ENCODE measurements around the gene TNFSF8.

The TNFSF8 gene

DNA sequence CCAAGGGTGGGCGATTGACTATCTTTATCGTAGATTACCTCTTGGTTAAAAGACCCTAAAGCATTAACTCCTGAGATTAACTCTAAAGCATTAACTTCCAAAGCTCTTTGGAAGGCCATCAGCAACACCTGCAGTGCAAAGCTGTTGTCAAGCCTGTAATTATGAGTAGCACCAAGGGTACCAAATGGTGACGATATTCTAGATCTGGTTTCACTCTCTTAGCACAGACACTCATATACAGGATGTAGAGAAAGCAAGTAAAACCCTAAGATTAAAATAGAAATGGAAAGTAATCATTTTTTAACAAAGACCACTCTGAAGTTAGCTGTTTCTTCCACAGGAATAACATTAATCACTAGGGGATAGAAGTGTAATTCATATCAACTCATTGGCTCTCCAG lies 29.9 kb upstream of the TNFSF8 start:
- no peaks in the 10 kb centered on the region for H3K4me1 ChIP-seq (ENCODE audit: insufficient read depth, insufficient read length)
- H3K4me3 ChIP-seq (ENCODE audit: insufficient read length, low read depth): no peak overlapping the region
- H3K27me3 ChIP-seq (ENCODE audit: insufficient read depth, insufficient read length): no peaks in the 10 kb centered on the region
- no peak for TF ChIP-seq YY1 (IDR thresholded peaks at IDR 0.05; ENCODE audit: insufficient read depth, insufficient read length)
- no peak for TF ChIP-seq ZNF274 (IDR thresholded peaks at IDR 0.05; ENCODE audit: low read depth, low read length)
- TF ChIP-seq SUZ12 (IDR thresholded peaks at IDR 0.05; ENCODE audit: extremely low read depth, insufficient read depth, insufficient read length): no peak
- H3K9me3 ChIP-seq (ENCODE audit: insufficient read depth, low read length): peaks cover 52% of the 10 kb centered on the region
- H3K9ac ChIP-seq (ENCODE audit: insufficient read length, low read depth): no peak overlapping the region
- no peak for DNase-seq (ENCODE audit: low read depth, low spot score)
- H3K36me3 ChIP-seq (ENCODE audit: insufficient read depth, insufficient read length, low read length): no peaks in the 10 kb centered on the region

DNA sequence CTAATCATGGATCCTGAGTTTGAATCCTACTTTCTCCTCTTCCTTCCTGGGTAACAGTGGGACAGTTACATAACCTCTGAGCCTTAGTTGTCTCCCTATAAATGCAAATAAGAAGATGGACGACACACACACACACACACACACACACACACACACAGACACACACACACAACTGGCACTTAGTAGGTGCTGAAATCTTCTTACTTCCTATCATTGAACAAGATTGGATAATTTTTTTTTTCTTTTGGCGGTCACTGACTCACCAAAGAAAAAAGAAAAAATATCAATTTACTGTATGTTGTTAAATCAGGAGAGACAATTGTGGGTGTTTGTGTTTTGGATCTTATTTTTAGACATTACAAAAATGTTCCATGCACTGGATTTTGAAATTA lies 28.4 kb upstream of the TNFSF8 start:
- H3K27me3 ChIP-seq (ENCODE audit: insufficient read depth, insufficient read length): no peaks in the 10 kb centered on the region
- H3K4me1 ChIP-seq (ENCODE audit: insufficient read depth, insufficient read length): no peaks in the 10 kb centered on the region
- no peak for DNase-seq (ENCODE audit: low read depth, low spot score)
- H3K4me3 ChIP-seq (ENCODE audit: insufficient read length, low read depth): no peak overlapping the region
- peaks cover 47% of the 10 kb centered on the region for H3K9me3 ChIP-seq (ENCODE audit: insufficient read depth, low read length)
- H3K36me3 ChIP-seq (ENCODE audit: insufficient read depth, insufficient read length, low read length): no peaks in the 10 kb centered on the region
- no peak overlapping the region for H3K9ac ChIP-seq (ENCODE audit: insufficient read length, low read depth)
- TF ChIP-seq YY1 (IDR thresholded peaks at IDR 0.05; ENCODE audit: insufficient read depth, insufficient read length) (no peak), SUZ12 (IDR thresholded peaks at IDR 0.05; ENCODE audit: extremely low read depth, insufficient read depth, insufficient read length) (no peak), ZNF274 (IDR thresholded peaks at IDR 0.05; ENCODE audit: low read depth, low read length) (no peak)

DNA sequence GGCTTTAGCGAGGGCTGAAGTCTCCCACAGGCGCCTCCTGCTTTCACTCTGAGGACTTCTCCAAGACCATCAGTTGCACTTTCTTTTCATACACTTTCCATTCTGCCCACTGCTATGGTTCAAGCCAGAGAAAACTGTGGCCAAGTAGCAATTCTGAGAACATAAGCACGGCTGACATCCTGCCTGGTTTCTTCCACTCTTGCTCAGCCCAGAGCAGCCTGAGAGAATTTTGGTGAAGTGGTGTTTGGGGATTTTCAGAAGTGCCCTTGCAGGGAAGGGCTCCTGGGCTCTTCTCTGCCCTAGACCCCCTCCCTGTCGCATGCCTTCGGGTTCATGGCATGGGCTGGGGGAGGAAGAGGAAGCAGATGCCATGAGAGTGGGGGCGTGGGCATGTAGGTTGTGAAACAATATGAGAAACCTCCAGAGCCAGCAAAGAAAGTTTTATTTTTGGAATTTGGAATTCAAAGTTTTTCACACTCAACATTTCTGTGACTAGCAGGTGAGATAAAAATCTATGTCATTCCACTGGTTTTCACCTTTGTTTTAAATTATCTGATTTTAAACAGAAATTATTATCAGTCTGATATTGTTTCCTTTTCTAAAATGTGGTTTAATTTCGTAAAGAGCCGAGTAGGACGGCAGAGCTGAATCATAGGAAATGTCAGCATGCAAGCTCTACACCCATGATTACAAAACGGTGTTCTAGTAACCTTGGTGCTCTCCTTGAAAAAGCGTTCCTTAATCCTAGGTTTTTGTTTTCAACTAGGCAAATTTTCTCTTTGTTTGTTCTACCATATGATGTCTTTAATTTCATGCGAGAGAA lies 27.8 kb upstream of the TNFSF8 start:
- TF ChIP-seq SUZ12 (IDR thresholded peaks at IDR 0.05; ENCODE audit: extremely low read depth, insufficient read depth, insufficient read length) (no peak), ZNF274 (IDR thresholded peaks at IDR 0.05; ENCODE audit: low read depth, low read length) (no peak), YY1 (IDR thresholded peaks at IDR 0.05; ENCODE audit: insufficient read depth, insufficient read length) (no peak)
- H3K36me3 ChIP-seq (ENCODE audit: insufficient read depth, insufficient read length, low read length): no peaks in the 10 kb centered on the region
- no peak for DNase-seq (ENCODE audit: low read depth, low spot score)
- no peak overlapping the region for H3K4me3 ChIP-seq (ENCODE audit: insufficient read length, low read depth)
- H3K9ac ChIP-seq (ENCODE audit: insufficient read length, low read depth): no peak overlapping the region
- no peaks in the 10 kb centered on the region for H3K27me3 ChIP-seq (ENCODE audit: insufficient read depth, insufficient read length)
- H3K9me3 ChIP-seq (ENCODE audit: insufficient read depth, low read length): peaks cover 41% of the 10 kb centered on the region
- no peaks in the 10 kb centered on the region for H3K4me1 ChIP-seq (ENCODE audit: insufficient read depth, insufficient read length)

DNA sequence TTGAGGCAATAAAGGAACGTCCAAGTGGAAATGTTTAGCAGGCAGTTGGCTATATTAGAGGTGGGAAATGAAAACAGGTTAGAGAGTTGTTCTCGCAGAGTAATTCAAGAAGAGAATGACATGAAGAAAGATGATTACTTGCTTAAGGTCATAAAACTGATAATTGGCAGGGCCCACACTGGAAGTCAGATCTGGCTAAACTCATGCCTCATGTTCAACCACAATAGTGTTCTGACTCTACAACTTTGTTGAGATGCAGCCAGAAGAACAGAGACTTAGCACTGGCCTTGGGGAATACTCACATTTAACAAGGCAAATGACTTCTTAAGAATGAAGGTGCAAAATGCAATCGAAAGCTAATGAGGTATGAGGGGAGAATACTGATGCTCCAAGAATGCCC lies 27.2 kb upstream of the TNFSF8 start:
- DNase-seq (ENCODE audit: low read depth, low spot score): no peak
- Histone ChIP-seq H3K9me3 (ENCODE audit: insufficient read depth, low read length) (peaks cover 35% of the 10 kb centered on the region), H3K4me1 (ENCODE audit: insufficient read depth, insufficient read length) (no peaks in the 10 kb centered on the region), H3K4me3 (ENCODE audit: insufficient read length, low read depth) (no peak overlapping the region), H3K27me3 (ENCODE audit: insufficient read depth, insufficient read length) (no peaks in the 10 kb centered on the region), H3K9ac (ENCODE audit: insufficient read length, low read depth) (no peak overlapping the region), H3K36me3 (ENCODE audit: insufficient read depth, insufficient read length, low read length) (no peaks in the 10 kb centered on the region)
- TF ChIP-seq YY1 (IDR thresholded peaks at IDR 0.05; ENCODE audit: insufficient read depth, insufficient read length) (no peak), SUZ12 (IDR thresholded peaks at IDR 0.05; ENCODE audit: extremely low read depth, insufficient read depth, insufficient read length) (no peak), ZNF274 (IDR thresholded peaks at IDR 0.05; ENCODE audit: low read depth, low read length) (no peak)

DNA sequence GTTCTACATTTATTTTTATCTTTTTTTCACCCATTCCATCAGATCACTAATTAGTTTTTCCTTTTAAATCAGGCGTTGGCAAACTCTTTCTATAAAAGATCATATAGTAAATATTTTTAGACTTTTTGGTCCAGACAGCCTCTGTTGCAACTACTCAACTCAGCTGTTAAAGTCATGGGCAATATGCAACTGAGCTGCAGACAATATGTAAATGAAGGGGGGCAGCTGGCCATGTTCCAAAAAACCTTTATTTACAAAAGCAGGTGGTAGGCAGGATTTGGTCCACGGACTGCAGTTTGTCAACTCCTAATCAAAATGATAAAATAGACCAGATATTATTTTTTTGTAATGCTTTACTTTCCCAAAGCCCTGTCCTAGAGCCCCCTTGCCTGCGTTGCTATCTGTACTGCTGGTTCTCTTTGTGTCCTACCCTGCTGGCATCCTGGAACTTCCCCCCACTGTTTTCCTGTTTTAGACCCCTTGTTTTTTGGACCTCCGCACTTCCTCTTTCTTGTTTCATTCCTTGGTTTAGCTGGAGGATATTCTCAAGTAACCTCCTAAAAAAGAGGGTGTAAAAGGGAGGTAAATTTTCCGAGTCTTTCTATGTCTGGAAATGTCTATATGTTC lies 24.7 kb upstream of the TNFSF8 start:
- Histone ChIP-seq H3K4me3 (ENCODE audit: insufficient read length, low read depth) (no peak overlapping the region), H3K9ac (ENCODE audit: insufficient read length, low read depth) (no peak overlapping the region), H3K9me3 (ENCODE audit: insufficient read depth, low read length) (peaks cover 10% of the 10 kb centered on the region), H3K4me1 (ENCODE audit: insufficient read depth, insufficient read length) (no peaks in the 10 kb centered on the region), H3K36me3 (ENCODE audit: insufficient read depth, insufficient read length, low read length) (no peaks in the 10 kb centered on the region), H3K27me3 (ENCODE audit: insufficient read depth, insufficient read length) (no peaks in the 10 kb centered on the region)
- no peak for DNase-seq (ENCODE audit: low read depth, low spot score)
- TF ChIP-seq ZNF274 (IDR thresholded peaks at IDR 0.05; ENCODE audit: low read depth, low read length) (no peak), SUZ12 (IDR thresholded peaks at IDR 0.05; ENCODE audit: extremely low read depth, insufficient read depth, insufficient read length) (no peak), YY1 (IDR thresholded peaks at IDR 0.05; ENCODE audit: insufficient read depth, insufficient read length) (no peak)

DNA sequence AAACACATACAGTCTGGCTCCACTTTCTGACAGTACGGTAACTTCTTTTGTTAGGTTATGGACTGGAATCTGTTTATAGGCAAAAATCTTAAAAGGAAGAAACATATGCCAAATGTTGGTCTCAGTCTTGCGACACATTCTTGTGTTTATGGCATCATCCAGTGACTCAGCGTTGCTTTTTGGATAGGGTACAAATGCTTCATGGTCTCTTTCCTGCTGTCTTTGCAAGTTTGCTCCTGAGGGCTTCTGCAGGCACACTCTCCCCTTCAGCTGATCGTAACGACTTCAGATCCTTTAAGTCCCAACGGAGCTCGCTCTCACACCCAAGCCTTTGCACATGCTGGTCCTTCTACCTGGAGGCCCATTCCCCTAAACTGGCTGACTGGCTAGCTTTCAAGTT lies 23.6 kb upstream of the TNFSF8 start:
- H3K4me1 ChIP-seq (ENCODE audit: insufficient read depth, insufficient read length): no peaks in the 10 kb centered on the region
- H3K9ac ChIP-seq (ENCODE audit: insufficient read length, low read depth): no peak overlapping the region
- no peaks in the 10 kb centered on the region for H3K9me3 ChIP-seq (ENCODE audit: insufficient read depth, low read length)
- DNase-seq (ENCODE audit: low read depth, low spot score): no peak
- no peaks in the 10 kb centered on the region for H3K36me3 ChIP-seq (ENCODE audit: insufficient read depth, insufficient read length, low read length)
- TF ChIP-seq YY1 (IDR thresholded peaks at IDR 0.05; ENCODE audit: insufficient read depth, insufficient read length) (no peak), SUZ12 (IDR thresholded peaks at IDR 0.05; ENCODE audit: extremely low read depth, insufficient read depth, insufficient read length) (no peak), ZNF274 (IDR thresholded peaks at IDR 0.05; ENCODE audit: low read depth, low read length) (no peak)
- H3K4me3 ChIP-seq (ENCODE audit: insufficient read length, low read depth): no peak overlapping the region
- no peaks in the 10 kb centered on the region for H3K27me3 ChIP-seq (ENCODE audit: insufficient read depth, insufficient read length)

DNA sequence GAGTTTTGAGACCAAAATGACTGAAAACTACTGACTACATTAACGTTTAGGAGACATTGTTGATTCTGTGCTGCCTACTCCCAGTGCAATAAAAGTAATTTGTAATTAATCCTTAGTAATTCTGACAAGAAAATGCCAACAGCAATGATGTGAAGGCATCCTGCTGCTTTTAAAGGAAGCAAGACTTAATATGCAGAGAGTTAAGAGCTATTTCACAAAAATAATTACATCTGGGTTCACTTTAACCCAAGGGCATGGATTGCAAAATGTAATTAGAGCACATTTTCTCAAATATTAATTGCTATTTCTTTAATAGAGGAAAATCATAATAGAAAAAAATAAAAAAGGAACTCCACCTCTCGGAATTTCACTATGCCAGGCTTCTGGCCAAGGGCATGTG lies 22.7 kb upstream of the TNFSF8 start:
- no peak for TF ChIP-seq YY1 (IDR thresholded peaks at IDR 0.05; ENCODE audit: insufficient read depth, insufficient read length)
- TF ChIP-seq SUZ12 (IDR thresholded peaks at IDR 0.05; ENCODE audit: extremely low read depth, insufficient read depth, insufficient read length): no peak
- no peak for TF ChIP-seq ZNF274 (IDR thresholded peaks at IDR 0.05; ENCODE audit: low read depth, low read length)

More for the DNA sequence above, 22.7 kb upstream of the TNFSF8 start:
- DNase-seq (ENCODE audit: low read depth, low spot score): no peak
- H3K27me3 ChIP-seq (ENCODE audit: insufficient read depth, insufficient read length): no peaks in the 10 kb centered on the region
- H3K9me3 ChIP-seq (ENCODE audit: insufficient read depth, low read length): no peaks in the 10 kb centered on the region
- H3K4me3 ChIP-seq (ENCODE audit: insufficient read length, low read depth): no peak overlapping the region
- H3K4me1 ChIP-seq (ENCODE audit: insufficient read depth, insufficient read length): no peaks in the 10 kb centered on the region
- no peaks in the 10 kb centered on the region for H3K36me3 ChIP-seq (ENCODE audit: insufficient read depth, insufficient read length, low read length)
- H3K9ac ChIP-seq (ENCODE audit: insufficient read length, low read depth): no peak overlapping the region
